K562 (cell line): ENCODE data around the gene RMC1. TPM values are rescaled to one million over a fixed set of nuclear protein-coding genes. Genes with fewer than 3 reads are reported as not detected.

Experiments
- ATAC-seq: fragments of 200-7000 bp; cut with Tn5 transposase; 3 replicates; pipeline ENCODE4 v1.9.1; 2020; ENCODE audit warnings: moderate library complexity
- BruUV-seq: library from RNA; stranded (reverse); fragments of 400-500 nt; replicated peaks from 2 replicates; lab custom pipeline; 2021; lab: Mats Ljungman, UMichigan
- CTCF ChIA-PET: fragments of 300-600 bp; formaldehyde crosslinking; extraction: SDS; loops from one replicate; lab custom pipeline; 2021; ENCODE audit warnings: low intra/inter-chr PET ratio; lab: Yijun Ruan, JAX
- POLR2A ChIA-PET: fragments of 300-600, 350-650 bp; sonication (Branson Sonifier 250); formaldehyde crosslinking; extraction: SDS; loops from one replicate; lab custom pipeline; 2021; ENCODE audit warnings: antibody characterized with exemption, inconsistent platforms; lab: Yijun Ruan, JAX
- DNase-seq, 4 experiments: peaks; one replicate each; pipeline versions ENCODE4 v3.0.0 to v3.0.0-alpha.2; 2011 to 2018; ENCODE audit warnings: low spot score in 3 of 4, mixed read lengths in 3 of 4; ENCODE audit errors: extremely low read depth in 1 of 4
- FAIRE-seq: peaks from 2 replicates; lab custom pipeline; 2011; peaks lifted over from hg19 to GRCh38; lab: Jason Lieb, UNC
- H2AFZ ChIP-seq: 2 replicates; pipeline ENCODE4 v1.6.0; 2011; ENCODE audit warnings: low read depth, low read length, control low read depth, inconsistent platforms
- H3K27ac ChIP-seq: fragments of 200-600 bp; 3 replicates; pipeline ENCODE4 v1.8.0; 2011; ENCODE audit warnings: low read depth, mild to moderate bottlenecking, control low read depth, inconsistent platforms, low read length, moderate library complexity, mixed read lengths; ENCODE audit errors: extremely low read depth
- H3K27me3 ChIP-seq, 2 experiments: fragments of 300-600 bp in 1 of 2; 2 replicates in 1 of 2; 3 replicates in 1 of 2; pipeline versions ENCODE4 v1.6.0 to v1.8.0; 2011; ENCODE audit warnings: inconsistent platforms in 2 of 2, low read length in 2 of 2, mild to moderate bottlenecking in 1 of 2, mixed read lengths in 1 of 2, moderate library complexity in 1 of 2; ENCODE audit not compliant: control insufficient read depth in 2 of 2, insufficient read depth in 2 of 2
- H3K36me3 ChIP-seq: fragments of 300-600 bp; 3 replicates; pipeline ENCODE4 v1.8.0; 2011; ENCODE audit warnings: mild to moderate bottlenecking, low read length, inconsistent platforms; ENCODE audit not compliant: control insufficient read depth, insufficient read depth
- H3K4me1 ChIP-seq, 2 experiments: fragments of 200-600 bp in 1 of 2; replicated peaks in 1 of 2; 2 replicates in 1 of 2; 3 replicates in 1 of 2; pipeline versions ENCODE4 v1.5.1 to v1.8.0; 2011; ENCODE audit warnings: inconsistent platforms in 2 of 2, low read length in 2 of 2, mild to moderate bottlenecking in 1 of 2, mixed read lengths in 1 of 2, moderate library complexity in 1 of 2; ENCODE audit not compliant: control insufficient read depth in 2 of 2, insufficient read depth in 2 of 2
- H3K4me2 ChIP-seq: 2 replicates; pipeline ENCODE4 v1.6.1; 2011; ENCODE audit warnings: low read length, control low read depth, inconsistent platforms, mixed read lengths; ENCODE audit not compliant: insufficient read depth
- H3K4me3 ChIP-seq: fragments of 200-600 bp; sonication (generic), shearing (Covaris generic); 2 replicates; pipeline ENCODE4 v1.5.1; 2016; ENCODE audit warnings: control low read depth, inconsistent platforms
- H3K79me2 ChIP-seq: fragments of 200-600 bp; 3 replicates; pipeline ENCODE4 v1.8.0; 2011; ENCODE audit warnings: low read length, inconsistent platforms; ENCODE audit not compliant: control insufficient read depth, insufficient read depth
- H3K9ac ChIP-seq, 2 experiments: 2 replicates each; pipeline versions ENCODE4 v1.6.0 to v1.6.1; 2011; ENCODE audit warnings: low read depth in 2 of 2, low read length in 2 of 2, control low read depth in 1 of 2, inconsistent platforms in 1 of 2, mild to moderate bottlenecking in 1 of 2, mixed read lengths in 1 of 2; ENCODE audit not compliant: insufficient read depth in 1 of 2
- H3K9me1 ChIP-seq: one replicate; pipeline ENCODE4 v1.6.0; 2011; ENCODE audit warnings: inconsistent platforms, mild to moderate bottlenecking, low read length, moderate library complexity; ENCODE audit not compliant: control insufficient read depth, insufficient read depth
- H3K9me3 ChIP-seq: replicated peaks from 2 replicates; pipeline ENCODE4 v1.5.1; 2011; ENCODE audit warnings: low read depth, low read length, inconsistent platforms; ENCODE audit not compliant: control insufficient read depth, insufficient read depth
- H4K20me1 ChIP-seq: replicated peaks from 2 replicates; pipeline ENCODE4 v1.6.1; 2011; ENCODE audit warnings: low read length, inconsistent platforms, mixed read lengths; ENCODE audit not compliant: control insufficient read depth, insufficient read depth
- CBX1 ChIP-seq: sonication (generic); IDR thresholded peaks from 2 replicates; pipeline ENCODE4 v1.6.1; 2016; ENCODE audit warnings: antibody characterized with exemption, low read depth, mild to moderate bottlenecking
- HEY1 ChIP-seq: fragments of 250-450 bp; sonication (Bioruptor Pico); IDR thresholded peaks from 2 replicates; pipeline ENCODE4 v1.5.0; 2020; ENCODE audit warnings: mild to moderate bottlenecking, moderate library complexity, borderline replicate concordance
- RBM14 ChIP-seq: fragments of 200-400 bp; formaldehyde crosslinking; IDR thresholded peaks from 2 replicates; pipeline ENCODE4 v1.6.1; 2018; ENCODE audit warnings: low read depth, mild to moderate bottlenecking, low read length, moderate library complexity, borderline replicate concordance; ENCODE audit not compliant: insufficient read depth
- RBM22 ChIP-seq: fragments of 200-400 bp; formaldehyde crosslinking; IDR thresholded peaks from 2 replicates; pipeline ENCODE4 v1.6.1; 2018; ENCODE audit warnings: low read length, low read depth; ENCODE audit not compliant: poor library complexity, severe bottlenecking
- TCF3 ChIP-seq: sonication (generic); formaldehyde crosslinking; IDR thresholded peaks from 2 replicates; pipeline ENCODE4 v1.4.0; 2020; ENCODE audit warnings: mild to moderate bottlenecking, missing genetic modification reagents
- ZNF695 ChIP-seq: fragments of 450-650 bp; formaldehyde crosslinking; IDR thresholded peaks from 2 replicates; pipeline ENCODE4 v1.4.0; 2020; ENCODE audit warnings: mild to moderate bottlenecking, moderate library complexity
- WGBS: fragments of 100-300 bp; shearing (Covaris generic); methylation state at CpG from one replicate; pipeline ENCODE4 v1.1.6; 2016; ENCODE audit warnings: low coverage, mixed read lengths; ENCODE audit not compliant: insufficient coverage; ENCODE audit errors: missing lambda C conversion rate; 5-methylcytosine and 5-hydroxymethylcytosine counted together
- in situ Hi-C: fragments of 300-500 bp; cut with MboI; formaldehyde crosslinking; loops from 4 replicates; pipeline ENCODE4 v1.15.0; 2018; ENCODE audit warnings: inconsistent platforms, mixed read lengths
- intact Hi-C: fragments of 100-400 bp; cut with micrococcal nuclease; formaldehyde crosslinking; loops from 2 replicates; pipeline ENCODE4 v1.14.2; 2022
- polyA plus RNA-seq, 8 experiments: library from polyadenylated mRNA; depleted of rRNA in 4 of 8; stranded (reverse) in 5 of 8; unstranded in 3 of 8; fragments of >200 nt; fragmentation: Nextera tagmentation in 2 of 8; fragmentation: Illumina TruSeq in 1 of 8; extraction: Ambion mirVana in 2 of 8; extraction: Trizol in 1 of 8; gene quantifications; 2 replicates each; pipeline versions ENCODE4 v1.2.1 to v1.2.3, GENCODE V29; 2011 to 2014; ENCODE audit warnings: inconsistent platforms in 1 of 8, missing spikeins in 1 of 8
- total RNA-seq, 7 experiments: library from RNA; depleted of rRNA in 6 of 7; stranded (reverse); fragments of >200 nt in 6 of 7; fragmentation: Illumina TruSeq in 2 of 7; extraction: Trizol in 2 of 7; gene quantifications; 2 replicates each; pipeline versions ENCODE4 v1.2.1 to v1.2.3, GENCODE V29; 2011 to 2021; ENCODE audit warnings: low replicate concordance in 1 of 7
- TF ChIP-seq, protein P1 (sequence below): fragments of 250-450 bp; sonication (Bioruptor Pico); IDR thresholded peaks from 2 replicates; pipeline ENCODE4 v1.4.0; 2020

Gene RMC1
- total and polyA plus RNA-seq, 9 of the 15 experiments (the other 6 are each of a cell fraction or from before 2014, with no cell fraction given), result 7.5 to 42.4 (median 35.5) TPM

GRCh38 chr18:23538870-23539269, 35.6 kb downstream of the RMC1 start:
- Histone ChIP-seq H3K4me2 (no peak overlapping the region), H3K4me3 (no peak overlapping the region), H3K9ac (no peak overlapping the region), H3K9me1 (no peaks in the 10 kb centered on the region), H3K27me3 (no peaks in the 10 kb centered on the region), H3K9me3 (no peaks in the 10 kb centered on the region), H4K20me1 (peaks cover 25% of the 10 kb centered on the region), H3K27ac (no peak overlapping the region), H3K36me3 (peaks cover 93% of the 10 kb centered on the region), H3K79me2 (no peaks in the 10 kb centered on the region), H2AFZ (no peak overlapping the region), H3K4me1 (peaks cover 5 to 18% of the 10 kb centered on the region in 2 experiments)
- ATAC-seq, result no peak
- intact Hi-C loops, result no loop called here
- in situ Hi-C loops, result no loop called here
- DNase-seq, result no peak
- no TSS peak for BruUV-seq
- ChIA-PET CTCF (interaction anchor here (1.1 kb wide), 1 partner anchor 21 kb away, joined by 3 read pairs; no protein-coding TSS in a partner anchor), POLR2A (no interaction called here)
- 89% methylated on average over 6 of the region's 6 CpGs for WGBS
- TF ChIP-seq ZNF695 (CRISPR knock-in tag) (no peak), RBM22 (no peak), TCF3 (CRISPR knock-in tag) (no peak), RBM14 (no peak), HEY1 (CRISPR knock-in tag) (no peak), CBX1 (no peak)
- TF ChIP-seq, protein P1, sequence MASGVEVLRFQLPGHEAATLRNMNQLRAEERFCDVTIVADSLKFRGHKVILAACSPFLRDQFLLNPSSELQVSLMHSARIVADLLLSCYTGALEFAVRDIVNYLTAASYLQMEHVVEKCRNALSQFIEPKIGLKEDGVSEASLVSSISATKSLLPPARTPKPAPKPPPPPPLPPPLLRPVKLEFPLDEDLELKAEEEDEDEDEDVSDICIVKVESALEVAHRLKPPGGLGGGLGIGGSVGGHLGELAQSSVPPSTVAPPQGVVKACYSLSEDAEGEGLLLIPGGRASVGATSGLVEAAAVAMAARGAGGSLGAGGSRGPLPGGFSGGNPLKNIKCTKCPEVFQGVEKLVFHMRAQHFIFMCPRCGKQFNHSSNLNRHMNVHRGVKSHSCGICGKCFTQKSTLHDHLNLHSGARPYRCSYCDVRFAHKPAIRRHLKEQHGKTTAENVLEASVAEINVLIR (CRISPR knock-in tag), result no peak
- no peak for FAIRE-seq
